Fibroblast of pulmonary artery (primary cell): ENCODE data around the gene CHIT1.

Experiments
- DNase-seq: peaks from one replicate; pipeline ENCODE4 v3.0.0-alpha.2; 2010; ENCODE audit warnings: low read depth
- H3K4me3 ChIP-seq: replicated peaks from 2 replicates; pipeline ENCODE4 v1.5.1; 2011; ENCODE audit warnings: low read depth, mild to moderate bottlenecking, control low read depth, low read length, moderate library complexity
- CTCF ChIP-seq: IDR thresholded peaks from 2 replicates; pipeline ENCODE4 v1.5.1; 2011; ENCODE audit warnings: mild to moderate bottlenecking, control low read depth, low read length, inconsistent platforms; ENCODE audit errors: missing control alignments

The CHIT1 gene

DNA sequence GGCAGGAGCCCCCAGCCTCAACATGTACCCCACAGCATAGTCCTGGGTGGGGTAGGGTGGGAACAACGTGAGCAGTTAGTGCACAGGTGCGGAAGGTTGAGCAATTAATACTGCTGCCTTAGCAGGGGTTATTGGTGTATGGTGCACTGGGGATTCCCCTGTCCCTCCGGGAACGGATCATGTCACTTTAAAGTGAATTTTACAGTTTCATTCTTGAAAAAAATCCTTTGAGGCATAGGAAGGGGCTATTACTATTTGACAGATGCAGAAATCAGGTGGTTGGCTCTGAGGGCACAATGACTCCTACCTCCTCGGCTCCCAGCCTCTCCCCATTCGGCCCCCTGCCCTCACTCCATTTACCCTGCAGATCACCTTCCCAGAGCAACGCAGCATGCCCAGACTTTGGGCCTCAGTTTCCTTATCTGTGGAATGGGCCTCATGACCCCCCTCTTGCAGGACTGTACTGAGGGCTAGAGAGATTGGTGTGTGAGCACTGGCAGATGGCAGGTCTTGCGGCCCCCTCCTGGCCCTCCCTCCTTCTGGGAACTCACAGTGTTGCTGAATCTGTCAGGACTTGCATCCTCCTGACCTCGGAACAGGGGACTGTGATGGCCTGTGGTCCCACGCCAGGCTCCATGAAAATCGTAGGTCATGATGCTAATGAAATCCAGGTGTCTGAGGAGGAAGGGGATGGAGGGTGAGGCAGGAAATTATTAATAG lies 48.7 kb downstream of the CHIT1 start:
- TF ChIP-seq CTCF: no peak
- DNase-seq: no peak
- no peak overlapping the region for H3K4me3 ChIP-seq

DNA sequence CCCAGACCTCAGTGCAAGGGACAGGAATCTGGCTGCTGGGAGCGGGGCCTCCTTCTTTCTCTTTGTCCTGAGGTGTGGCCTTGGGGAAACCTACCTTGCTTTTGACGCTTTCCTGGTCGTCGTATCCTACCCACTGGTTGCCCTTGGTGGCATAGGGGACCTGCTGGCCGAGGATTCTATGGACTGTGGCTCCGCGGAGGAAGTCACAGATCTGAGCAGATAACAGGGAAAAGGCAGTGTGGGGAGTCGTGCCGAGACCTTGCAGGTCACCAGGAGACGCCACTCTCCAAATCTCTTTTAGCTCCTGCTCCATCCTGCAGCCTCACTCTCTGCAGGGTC lies 49.8 kb downstream of the CHIT1 start:
- no peak overlapping the region for H3K4me3 ChIP-seq
- no peak for DNase-seq
- no peak for TF ChIP-seq CTCF

- no peak for DNase-seq
- no peak overlapping the region for H3K4me3 ChIP-seq
- TF ChIP-seq CTCF: no peak
Measured at GRCh38 chr1:203178821-203179666, 50.4 kb downstream of the CHIT1 start.

- DNase-seq: no peak
- TF ChIP-seq CTCF: no peak
- no peak overlapping the region for H3K4me3 ChIP-seq
Measured at GRCh38 chr1:203178083-203178482, 51.4 kb downstream of the CHIT1 start.

- H3K4me3 ChIP-seq: no peak overlapping the region
- no peak for TF ChIP-seq CTCF
- no peak for DNase-seq
Measured at GRCh38 chr1:203177470-203178039, 51.9 kb downstream of the CHIT1 start.

GRCh38 chr1:203177036-203177405 lies 52.5 kb downstream of the CHIT1 start:
- H3K4me3 ChIP-seq: no peak overlapping the region
- no peak for TF ChIP-seq CTCF
- no peak for DNase-seq
